Nephron (organoid): Measurements from ENCODE around the gene DIP2C.

Experiments used
- H3K27ac Mint-ChIP-seq, 3 experiments: 2 replicates each; pipeline ENCODE4 v1.8.0; 2020; ENCODE audit warnings: mixed read lengths in 3 of 3, mild to moderate bottlenecking in 2 of 3, moderate library complexity in 1 of 3
- H3K27me3 Mint-ChIP-seq: 2 replicates; pipeline ENCODE4 v1.8.0; 2021; ENCODE audit warnings: low read depth, mild to moderate bottlenecking, moderate library complexity, mixed read lengths
- H3K36me3 Mint-ChIP-seq: 2 replicates; pipeline ENCODE4 v1.8.0; 2020; ENCODE audit warnings: low read depth, mixed read lengths
- H3K4me1 Mint-ChIP-seq: 2 replicates; pipeline ENCODE4 v1.8.0; 2020; ENCODE audit warnings: mixed read lengths
- H3K4me3 Mint-ChIP-seq, 3 experiments: 2 replicates each; pipeline ENCODE4 v1.8.0; 2020; ENCODE audit warnings: mild to moderate bottlenecking in 3 of 3, mixed read lengths in 3 of 3, moderate library complexity in 2 of 3
- H3K9me3 Mint-ChIP-seq: 2 replicates; pipeline ENCODE4 v1.8.0; 2020; ENCODE audit warnings: mixed read lengths
- CTCF ChIP-seq, 3 experiments: fragments of 200-600 bp; sonication (generic); IDR thresholded peaks; one replicate each; pipeline ENCODE4 v1.5.0; 2021; ENCODE audit warnings: antibody characterized with exemption in 3 of 3; ENCODE audit not compliant: unreplicated experiment in 3 of 3

DIP2C gene

GRCh38 chr10:693506-693905, 4.0 kb upstream of the DIP2C start:
- no peak for TF ChIP-seq CTCF (IDR thresholded peaks at IDR 0.05; ENCODE audit: unreplicated experiment in 3 of 3)
- Mint-ChIP-seq H3K27ac (peak overlapping the region in 1 of 3 experiments; percentile 1), H3K4me1 (peaks cover 26% of the 10 kb centered on the region), H3K36me3 (no peaks in the 10 kb centered on the region), H3K9me3 (no peaks in the 10 kb centered on the region), H3K27me3 (peaks cover 38% of the 10 kb centered on the region), H3K4me3 (peak overlapping the region; percentile 15 to 58 (median 38))

GRCh38 chr10:692682-693351, 3.3 kb upstream of the DIP2C start:
- no peak for TF ChIP-seq CTCF (IDR thresholded peaks at IDR 0.05; ENCODE audit: unreplicated experiment in 3 of 3)
- Mint-ChIP-seq H3K27ac (peak overlapping the region in 2 of 3 experiments; percentile 9 to 17), H3K4me1 (peaks cover 33% of the 10 kb centered on the region), H3K36me3 (no peaks in the 10 kb centered on the region), H3K4me3 (peak overlapping the region; percentile 57 to 79 (median 71)), H3K9me3 (no peaks in the 10 kb centered on the region), H3K27me3 (peaks cover 42% of the 10 kb centered on the region)

GRCh38 chr10:691216-691615, 1.7 kb upstream of the DIP2C start:
- Mint-ChIP-seq H3K36me3 (no peaks in the 10 kb centered on the region), H3K4me3 (peak overlapping the region; percentile 82 to 84 (median 84)), H3K27me3 (peaks cover 36% of the 10 kb centered on the region), H3K9me3 (no peaks in the 10 kb centered on the region), H3K4me1 (peaks cover 42% of the 10 kb centered on the region), H3K27ac (peak overlapping the region; percentile 78 to 86 (median 84))
- no peak for TF ChIP-seq CTCF (IDR thresholded peaks at IDR 0.05; ENCODE audit: unreplicated experiment in 3 of 3)

GRCh38 chr10:690372-691161, 1.1 kb upstream of the DIP2C start:
- Mint-ChIP-seq H3K27me3 (peaks cover 36% of the 10 kb centered on the region), H3K36me3 (no peaks in the 10 kb centered on the region), H3K4me3 (peak overlapping the region; percentile 87 to 91 (median 91))

DNA sequence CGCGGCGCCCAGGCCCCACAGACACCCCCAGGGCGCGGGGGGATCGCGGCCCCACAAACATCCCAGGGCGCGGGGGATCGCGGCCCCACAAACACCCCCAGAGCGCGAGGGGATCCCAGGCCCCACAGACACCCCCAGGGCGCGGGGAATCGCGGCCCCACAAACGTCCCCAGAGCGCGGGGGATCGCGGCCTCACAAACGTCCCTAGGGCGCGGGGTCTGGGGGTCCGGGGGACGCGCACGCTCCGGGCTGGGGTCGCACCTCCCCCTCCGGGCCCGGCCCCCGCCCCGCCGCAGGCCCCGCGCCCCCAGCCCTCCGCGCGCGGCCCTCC, 382 bp downstream of the DIP2C start:
- Mint-ChIP-seq H3K4me3 (peak overlapping the region; percentile 87 to 97 (median 95)), H3K27ac (no peak overlapping the region), H3K4me1 (peaks cover 47% of the 10 kb centered on the region), H3K9me3 (no peaks in the 10 kb centered on the region), H3K36me3 (peaks cover 3% of the 10 kb centered on the region), H3K27me3 (peaks cover 34% of the 10 kb centered on the region)
- TF ChIP-seq CTCF (IDR thresholded peaks at IDR 0.05; ENCODE audit: unreplicated experiment in 3 of 3): no peak

More at GRCh38 chr10:690372-691161, 1.1 kb upstream of the DIP2C start:
- H3K9me3 Mint-ChIP-seq: no peaks in the 10 kb centered on the region
- peak overlapping the region; percentile 84 to 96 (median 93) for H3K27ac Mint-ChIP-seq
- H3K4me1 Mint-ChIP-seq: peaks cover 42% of the 10 kb centered on the region
- TF ChIP-seq CTCF (IDR thresholded peaks at IDR 0.05; ENCODE audit: unreplicated experiment in 3 of 3): no peak
